Endodermal cell (in vitro differentiated cells): ENCODE data around the gene TAB3. TPM values are rescaled to one million over a fixed set of nuclear protein-coding genes. Genes with fewer than 3 reads are reported as not detected.

Experiments
- DNase-seq: peaks from one replicate; pipeline ENCODE4 v3.0.0-alpha.2; 2017
- H3K27ac ChIP-seq: 2 replicates; pipeline ENCODE4 v1.5.1; 2013; ENCODE audit warnings: mild to moderate bottlenecking, low read depth, low read length, moderate library complexity
- H3K27me3 ChIP-seq: 2 replicates; pipeline ENCODE4 v1.6.1; 2013; ENCODE audit warnings: mild to moderate bottlenecking, low read length, moderate library complexity; ENCODE audit not compliant: insufficient read depth, control insufficient read depth, poor library complexity, severe bottlenecking
- H3K36me3 ChIP-seq: 2 replicates; pipeline ENCODE4 v1.7.0; 2013; ENCODE audit warnings: mild to moderate bottlenecking, low read length, moderate library complexity; ENCODE audit not compliant: control insufficient read depth, insufficient read depth
- H3K4me1 ChIP-seq: one replicate; pipeline ENCODE4 v1.7.0; 2013; ENCODE audit warnings: low read length; ENCODE audit not compliant: control insufficient read depth, insufficient read depth
- H3K4me3 ChIP-seq: 2 replicates; pipeline ENCODE4 v1.5.1; 2013; ENCODE audit warnings: mild to moderate bottlenecking, low read length, moderate library complexity
- H3K9ac ChIP-seq: 2 replicates; pipeline ENCODE4 v1.6.1; 2013; ENCODE audit warnings: mild to moderate bottlenecking, low read length, moderate library complexity; ENCODE audit not compliant: poor library complexity, severe bottlenecking; ENCODE audit errors: extremely low read depth
- H3K9me3 ChIP-seq: 2 replicates; pipeline ENCODE4 v1.6.1; 2013; ENCODE audit warnings: mild to moderate bottlenecking, low read length, moderate library complexity; ENCODE audit not compliant: control insufficient read depth
- H3K27ac Mint-ChIP-seq: 2 replicates; pipeline ENCODE4 v1.8.0; 2020; ENCODE audit warnings: mixed read lengths
- H3K27me3 Mint-ChIP-seq: 2 replicates; pipeline ENCODE4 v1.8.0; 2021; ENCODE audit warnings: mild to moderate bottlenecking, mixed read lengths; ENCODE audit not compliant: insufficient read depth
- H3K36me3 Mint-ChIP-seq: 2 replicates; pipeline ENCODE4 v1.8.0; 2020; ENCODE audit warnings: low read depth, mixed read lengths
- H3K4me1 Mint-ChIP-seq: 2 replicates; pipeline ENCODE4 v1.8.0; 2020; ENCODE audit warnings: mixed read lengths
- H3K4me3 Mint-ChIP-seq: 2 replicates; pipeline ENCODE4 v1.8.0; 2020; ENCODE audit warnings: mild to moderate bottlenecking, moderate library complexity, mixed read lengths
- H3K9me3 Mint-ChIP-seq: 2 replicates; pipeline ENCODE4 v1.8.0; 2020; ENCODE audit warnings: mild to moderate bottlenecking, mixed read lengths
- WGBS, 2 experiments: methylation state at CpG; one replicate each; pipeline versions ENCODE4 v1.1.5 to v1.1.7; 2013; ENCODE audit warnings: missing lambda C conversion rate in 2 of 2, mixed read lengths in 1 of 2; ENCODE audit not compliant: insufficient coverage in 1 of 2, insufficient read length in 1 of 2; 5-methylcytosine and 5-hydroxymethylcytosine counted together
- total RNA-seq, 2 donors: library from RNA; stranded (reverse); fragmentation: NEBNext Ultra II Directional in 1 of 2; extraction: Animal tissue kit (Norgen Biotek cat#: 25700) in 1 of 2; gene quantifications; 2 replicates in 1 of 2; 3 replicates in 1 of 2; pipeline ENCODE4 v1.2.1, GENCODE V29; 2021
- TF ChIP-seq, protein P1 (sequence below): fragments of 200-600 bp; sonication (generic); conservative IDR thresholded peaks from 2 replicates; pipeline ENCODE4 v1.5.0; 2021; ENCODE audit warnings: antibody characterized with exemption, mild to moderate bottlenecking

TAB3 gene
- total RNA-seq, 2 donors from 2014 or later: 19.8 to 23.2 TPM

DNA sequence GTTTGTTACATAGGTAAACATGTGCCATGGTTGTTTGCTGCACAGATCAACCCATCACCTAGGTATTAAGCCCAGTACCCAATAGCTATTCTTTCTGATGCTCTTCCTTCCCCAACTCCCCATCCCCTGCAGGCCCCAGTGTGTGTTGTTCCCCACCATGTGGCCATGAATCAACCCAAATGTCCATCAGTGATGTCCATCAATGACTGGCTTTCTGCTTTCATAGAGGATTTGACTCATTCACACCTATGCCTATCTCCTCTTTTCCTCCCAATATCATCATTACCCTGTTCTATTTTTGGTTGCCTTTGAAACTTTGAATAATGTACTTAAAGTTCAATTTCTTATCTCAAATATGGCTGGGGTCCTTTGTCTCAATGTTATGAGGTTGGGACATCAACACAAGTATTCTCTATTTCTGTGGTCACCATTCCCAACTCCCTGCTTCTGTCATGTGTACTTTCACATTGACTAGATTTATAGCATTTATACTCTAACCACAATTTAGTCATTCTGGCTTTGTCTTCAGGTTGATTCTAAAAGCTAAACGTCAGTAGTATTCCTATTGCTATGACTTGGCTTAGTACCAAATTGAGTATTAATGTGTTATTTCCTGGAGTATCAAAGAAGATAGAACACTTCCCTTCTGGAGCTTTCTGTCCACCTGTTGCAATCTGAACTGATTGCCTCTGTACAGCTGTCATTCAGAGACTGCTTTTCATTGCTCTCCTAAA lies 107.2 kb downstream of the TAB3 start:
- Mint-ChIP-seq H3K27ac (no peak overlapping the region), H3K9me3 (peaks cover 2% of the 10 kb centered on the region), H3K4me3 (no peak overlapping the region), H3K4me1 (peaks cover 7% of the 10 kb centered on the region), H3K36me3 (no peaks in the 10 kb centered on the region), H3K27me3 (no peaks in the 10 kb centered on the region)
- no peak overlapping the region for H3K4me3 ChIP-seq
- H3K27ac ChIP-seq: no peak overlapping the region
- no peaks in the 10 kb centered on the region for H3K36me3 ChIP-seq
- H3K4me1 ChIP-seq: no peaks in the 10 kb centered on the region
- H3K27me3 ChIP-seq: no peaks in the 10 kb centered on the region
- no peaks in the 10 kb centered on the region for H3K9me3 ChIP-seq
- TF ChIP-seq, protein P1, sequence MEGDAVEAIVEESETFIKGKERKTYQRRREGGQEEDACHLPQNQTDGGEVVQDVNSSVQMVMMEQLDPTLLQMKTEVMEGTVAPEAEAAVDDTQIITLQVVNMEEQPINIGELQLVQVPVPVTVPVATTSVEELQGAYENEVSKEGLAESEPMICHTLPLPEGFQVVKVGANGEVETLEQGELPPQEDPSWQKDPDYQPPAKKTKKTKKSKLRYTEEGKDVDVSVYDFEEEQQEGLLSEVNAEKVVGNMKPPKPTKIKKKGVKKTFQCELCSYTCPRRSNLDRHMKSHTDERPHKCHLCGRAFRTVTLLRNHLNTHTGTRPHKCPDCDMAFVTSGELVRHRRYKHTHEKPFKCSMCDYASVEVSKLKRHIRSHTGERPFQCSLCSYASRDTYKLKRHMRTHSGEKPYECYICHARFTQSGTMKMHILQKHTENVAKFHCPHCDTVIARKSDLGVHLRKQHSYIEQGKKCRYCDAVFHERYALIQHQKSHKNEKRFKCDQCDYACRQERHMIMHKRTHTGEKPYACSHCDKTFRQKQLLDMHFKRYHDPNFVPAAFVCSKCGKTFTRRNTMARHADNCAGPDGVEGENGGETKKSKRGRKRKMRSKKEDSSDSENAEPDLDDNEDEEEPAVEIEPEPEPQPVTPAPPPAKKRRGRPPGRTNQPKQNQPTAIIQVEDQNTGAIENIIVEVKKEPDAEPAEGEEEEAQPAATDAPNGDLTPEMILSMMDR: no peak
- DNase-seq: no peak
- H3K9ac ChIP-seq: no peak overlapping the region
- WGBS, 2 experiments: 100% methylated on average over 1 of the region's 1 CpG; no CpG with 5 or more reads in 1 of the 2 experiments

- Histone ChIP-seq H3K36me3 (no peaks in the 10 kb centered on the region), H3K4me3 (no peak overlapping the region), H3K27ac (no peak overlapping the region), H3K9me3 (no peaks in the 10 kb centered on the region), H3K4me1 (no peaks in the 10 kb centered on the region), H3K27me3 (no peaks in the 10 kb centered on the region), H3K9ac (no peak overlapping the region)
- Mint-ChIP-seq H3K9me3 (peaks cover 14% of the 10 kb centered on the region), H3K27me3 (no peaks in the 10 kb centered on the region), H3K36me3 (no peaks in the 10 kb centered on the region), H3K27ac (no peak overlapping the region), H3K4me1 (peaks cover 7% of the 10 kb centered on the region), H3K4me3 (no peak overlapping the region)
- WGBS, 2 experiments: 96 to 100% methylated on average over 4 to 19 of the region's 19 CpGs
- TF ChIP-seq, protein P1: no peak
- DNase-seq: no peak
Measured at GRCh38 chrX:30779453-30780030, 109.5 kb downstream of the TAB3 start.

DNA sequence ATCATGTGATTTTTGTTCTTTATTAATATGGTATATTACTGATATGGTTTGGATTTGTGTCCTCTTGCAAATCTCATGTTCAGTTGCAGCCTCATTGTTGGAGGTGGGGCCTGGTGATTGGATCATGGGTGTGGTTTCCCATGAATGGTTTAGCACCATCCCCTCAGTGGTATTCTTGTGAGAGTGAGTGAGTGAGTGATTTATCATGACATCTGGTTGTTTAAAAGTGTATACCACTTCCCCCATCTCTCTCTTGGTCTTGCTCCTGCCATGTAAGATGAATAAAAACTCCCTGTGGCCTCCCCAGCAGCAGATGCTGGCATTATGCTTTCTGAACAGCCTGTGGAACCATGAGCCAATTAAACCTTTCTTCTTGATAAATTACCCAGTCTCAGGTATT lies 111.5 kb downstream of the TAB3 start:
- H3K4me1 Mint-ChIP-seq: peaks cover 7% of the 10 kb centered on the region
- H3K27me3 Mint-ChIP-seq: no peaks in the 10 kb centered on the region
- no peak overlapping the region for H3K27ac ChIP-seq
- no peaks in the 10 kb centered on the region for H3K9me3 ChIP-seq
- no peak for DNase-seq
- H3K4me3 ChIP-seq: no peak overlapping the region
- no peak overlapping the region for H3K9ac ChIP-seq
- H3K9me3 Mint-ChIP-seq: peaks cover 23% of the 10 kb centered on the region
- no peak overlapping the region for H3K27ac Mint-ChIP-seq
- H3K36me3 ChIP-seq: no peaks in the 10 kb centered on the region
- H3K36me3 Mint-ChIP-seq: no peaks in the 10 kb centered on the region
- no peaks in the 10 kb centered on the region for H3K27me3 ChIP-seq
- no peak overlapping the region for H3K4me3 Mint-ChIP-seq
- no peaks in the 10 kb centered on the region for H3K4me1 ChIP-seq
- TF ChIP-seq, protein P1: no peak

Other genes with a start within 250 kb of the TAB3 start
- 10 to 100 TPM in 1 of 2 donors, 1 to 10 TPM in 1; 8.9 to 10.2 TPM for gene GK, start 235.8 kb downstream of the TAB3 start, total RNA-seq
- gene FTHL17, start 182.8 kb upstream of the TAB3 start, total RNA-seq: not detected